ENCODE results near the gene MED17. TPM values are rescaled to one million over a fixed set of nuclear protein-coding genes. Genes with fewer than 3 reads are reported as not detected.

Gene MED17
- total and polyA plus RNA-seq, 10 of the 15 experiments (the other 5 are each of a cell fraction or from before 2014, with no cell fraction given), result 7.3 to 38.7 (median 28.3) TPM

GRCh38 chr11:93804879-93805278, 20.8 kb downstream of the MED17 start (continued):
- TF ChIP-seq BCL3 (IDR thresholded peaks at IDR 0.05; ENCODE audit: borderline replicate concordance, insufficient read depth, low read depth, low read length, poor library complexity, severe bottlenecking) (no peak), MAX (IDR thresholded peaks at IDR 0.05; ENCODE audit: low read depth, low read length) (no peak), RFX5 (IDR thresholded peaks at IDR 0.05; ENCODE audit: low read depth, low read length) (no peak), IKZF2 (IDR thresholded peaks at IDR 0.05) (no peak), E2F8 (IDR thresholded peaks at IDR 0.05; ENCODE audit: low read depth, partially characterized antibody) (no peak)

GRCh38 chr11:93807980-93808379, 23.9 kb downstream of the MED17 start:
- in situ Hi-C loops (cut with MboI), result no loop called here
- no peak overlapping the region for H2AFZ ChIP-seq (ENCODE audit: control insufficient read depth, low read depth, low read length)
- WGBS (ENCODE audit: insufficient coverage, insufficient replicate concordance, low lambda C conversion rate, missing lambda C conversion rate), result 97% methylated on average over 3 of the region's 3 CpGs
- H3K9ac ChIP-seq (ENCODE audit: control insufficient read depth, insufficient read depth, low read length), result no peak overlapping the region
- intact Hi-C loops (cut with micrococcal nuclease; ENCODE audit: unreplicated experiment), result no loop called here
- POLR2A ChIA-PET, result no interaction called here
- no peak for TF ChIP-seq NR2F1 (conservative IDR thresholded peaks at IDR 0.05)
- no peak for TF ChIP-seq GATAD2B (conservative IDR thresholded peaks at IDR 0.05; ENCODE audit: low read depth)
- TF ChIP-seq SRF (IDR thresholded peaks at IDR 0.05; ENCODE audit: low read depth in 2 of 2, low read length in 2 of 2), result no peak
- TF ChIP-seq TAF1 (IDR thresholded peaks at IDR 0.05; ENCODE audit: borderline replicate concordance, low read depth, low read length), result no peak
- TF ChIP-seq ESRRA (IDR thresholded peaks at IDR 0.05; ENCODE audit: low read length), result no peak
- no peaks in the 10 kb centered on the region for H4K20me1 ChIP-seq (ENCODE audit: control insufficient read depth, insufficient read depth)
- H3K4me1 ChIP-seq (ENCODE audit: control insufficient read depth, insufficient read depth, low read length), result no peaks in the 10 kb centered on the region
- peaks cover 16 to 44% of the 10 kb centered on the region in 2 experiments for H3K36me3 ChIP-seq (ENCODE audit: control insufficient read depth in 2 of 2, insufficient read depth in 2 of 2, low read length in 1 of 2)
- no peaks in the 10 kb centered on the region for H3K27me3 ChIP-seq (replicated peaks in 1 of 2; ENCODE audit: control insufficient read depth in 2 of 2, insufficient read depth in 2 of 2, low read length in 1 of 2)
- no peak overlapping the region for H3K27ac ChIP-seq (ENCODE audit: control insufficient read depth, insufficient read depth)
- no peak for DNase-seq (ENCODE audit: low read depth, low spot score)
- no TSS peak for BruUV-seq (replicated peaks)
- FAIRE-seq, result no peak
- no peak for ATAC-seq
- CTCF ChIA-PET, result no interaction called here
- H3K79me2 ChIP-seq (ENCODE audit: control insufficient read depth, insufficient read depth, low read length), result no peaks in the 10 kb centered on the region
- RAD21 ChIA-PET (ENCODE audit: unreplicated experiment), result no interaction called here
- no peak overlapping the region for H3K4me2 ChIP-seq (ENCODE audit: control insufficient read depth, insufficient read depth)
- SMC1A ChIA-PET (ENCODE audit: uncharacterized antibody, unreplicated experiment), result interaction anchor here (1.3 kb wide), 1 partner anchor 13 kb away, joined by 3 read pairs; no protein-coding TSS in a partner anchor
- no peaks in the 10 kb centered on the region for H3K9me3 ChIP-seq (replicated peaks; ENCODE audit: control insufficient read depth, insufficient read depth, low read length)
- no peak overlapping the region for H3K4me3 ChIP-seq

All from GM12878 (cell line).